ENCODE measurements around the gene LAMA5.

The LAMA5 gene

GRCh38 chr20:62276439-62276838 is 90.7 kb downstream of the LAMA5 start:
- no peak overlapping the region for H3K4me3 ChIP-seq
- peaks cover 21 to 37% (median 29%) of the 10 kb centered on the region in 10 experiments for H3K4me1 ChIP-seq
- H3K27me3 ChIP-seq: no peaks in the 10 kb centered on the region
- TF ChIP-seq Cebpa-rat (IDR thresholded peaks at IDR 0.05): no peak
- peaks cover 36 to 85% (median 56%) of the 10 kb centered on the region in 11 experiments for H3K36me3 ChIP-seq
- peaks cover 11 to 58% (median 41%) of the 10 kb centered on the region in 11 experiments; a peak in 19 of 22 replicates for H4K20me1 ChIP-seq
- no peak overlapping the region for H3K9ac ChIP-seq
- H3K9me3 ChIP-seq (replicated peaks in 1 of 11): no peaks in the 10 kb centered on the region
- 0 out of 22 replicates have a peak overlapping the region, but pooled peaks of 1 of the 11 experiments have one; percentile 7 for H3K4me2 ChIP-seq
- no peak overlapping the region for H3K27ac ChIP-seq

GRCh38 chr20:62275219-62275618 is 91.9 kb downstream of the LAMA5 start:
- Histone ChIP-seq H3K27ac (no peak overlapping the region), H3K4me3 (no peak overlapping the region), H4K20me1 (peaks cover 11 to 59% (median 45%) of the 10 kb centered on the region in 11 experiments; a peak in 19 of 22 replicates), H3K4me2 (peak overlapping the region; percentile 51 to 79 (median 64); a peak in 21 of 22 replicates), H3K4me1 (peaks cover 21 to 37% (median 29%) of the 10 kb centered on the region in 10 experiments), H3K36me3 (peaks cover 24 to 79% (median 44%) of the 10 kb centered on the region in 11 experiments), H3K9ac (no peak overlapping the region), H3K9me3 (replicated peaks in 1 of 11) (no peaks in the 10 kb centered on the region), H3K27me3 (no peaks in the 10 kb centered on the region)
- no peak for TF ChIP-seq Cebpa-rat (IDR thresholded peaks at IDR 0.05)

GRCh38 chr20:62274332-62274950 is 92.7 kb downstream of the LAMA5 start:
- no peak for TF ChIP-seq Cebpa-rat (IDR thresholded peaks at IDR 0.05)
- H4K20me1 ChIP-seq: peaks cover 11 to 63% (median 51%) of the 10 kb centered on the region in 11 experiments; a peak in 19 of 22 replicates
- H3K4me3 ChIP-seq: no peak overlapping the region
- H3K9me3 ChIP-seq (replicated peaks in 1 of 11): no peaks in the 10 kb centered on the region
- no peaks in the 10 kb centered on the region for H3K27me3 ChIP-seq
- H3K27ac ChIP-seq: no peak overlapping the region
- peaks cover 21 to 37% (median 29%) of the 10 kb centered on the region in 10 experiments for H3K4me1 ChIP-seq
- H3K9ac ChIP-seq: peak overlapping the region in 5 of 11 experiments; percentile 5 to 43 (median 25); a peak in 4 of 22 replicates
- peak overlapping the region; percentile 51 to 79 (median 64) for H3K4me2 ChIP-seq
- peaks cover 16 to 77% (median 37%) of the 10 kb centered on the region in 11 experiments for H3K36me3 ChIP-seq

- TF ChIP-seq Cebpa-rat (IDR thresholded peaks at IDR 0.05): no peak
- peaks cover 12 to 77% (median 37%) of the 10 kb centered on the region in 11 experiments for H3K36me3 ChIP-seq
- H3K4me3 ChIP-seq: no peak overlapping the region
- H4K20me1 ChIP-seq: peaks cover 11 to 66% (median 56%) of the 10 kb centered on the region in 11 experiments; a peak in 19 of 22 replicates
- H3K4me2 ChIP-seq: peak overlapping the region in 8 of 11 experiments; percentile 55 to 79 (median 65); a peak in 7 of 22 replicates
- 0 out of 22 replicates have a peak overlapping the region, but pooled peaks of 1 of the 11 experiments have one; percentile 25 for H3K9ac ChIP-seq
- H3K4me1 ChIP-seq: peaks cover 21 to 37% (median 29%) of the 10 kb centered on the region in 10 experiments
- no peaks in the 10 kb centered on the region for H3K9me3 ChIP-seq (replicated peaks in 1 of 11)
- H3K27ac ChIP-seq: no peak overlapping the region
- no peaks in the 10 kb centered on the region for H3K27me3 ChIP-seq
Observed at GRCh38 chr20:62273416-62273815, 93.7 kb downstream of the LAMA5 start.

- Histone ChIP-seq H3K27ac (no peak overlapping the region), H3K9me3 (replicated peaks in 1 of 11) (no peaks in the 10 kb centered on the region), H3K27me3 (no peaks in the 10 kb centered on the region), H3K4me2 (no peak overlapping the region), H3K4me1 (peaks cover 21 to 34% (median 28%) of the 10 kb centered on the region in 10 experiments), H3K9ac (no peak overlapping the region), H3K4me3 (no peak overlapping the region), H4K20me1 (peaks cover 11 to 64% (median 56%) of the 10 kb centered on the region in 11 experiments; a peak in 19 of 22 replicates), H3K36me3 (peaks cover 12 to 77% (median 39%) of the 10 kb centered on the region in 11 experiments)
- no peak for TF ChIP-seq Cebpa-rat (IDR thresholded peaks at IDR 0.05)
Observed at GRCh38 chr20:62272200-62272599, 94.9 kb downstream of the LAMA5 start.

- TF ChIP-seq Cebpa-rat (IDR thresholded peaks at IDR 0.05): no peak
- Histone ChIP-seq H3K4me2 (no peak overlapping the region), H3K27me3 (no peaks in the 10 kb centered on the region), H3K27ac (no peak overlapping the region), H3K4me3 (no peak overlapping the region), H3K9me3 (replicated peaks in 1 of 11) (peaks cover 13 to 19% (median 16%) of the 10 kb centered on the region in 11 experiments), H3K36me3 (peaks cover 34 to 82% (median 58%) of the 10 kb centered on the region in 11 experiments), H3K9ac (no peak overlapping the region), H4K20me1 (peaks cover 9 to 55% (median 36%) of the 10 kb centered on the region in 11 experiments; a peak in 18 of 22 replicates), H3K4me1 (peaks cover 13 to 17% (median 14%) of the 10 kb centered on the region in 10 experiments)
Observed at GRCh38 chr20:62269871-62270270, 97.2 kb downstream of the LAMA5 start.

- Histone ChIP-seq H3K27ac (no peak overlapping the region), H4K20me1 (peaks cover 4 to 50% (median 31%) of the 10 kb centered on the region in 11 experiments; a peak in 18 of 22 replicates), H3K36me3 (peaks cover 39 to 87% (median 63%) of the 10 kb centered on the region in 11 experiments), H3K9me3 (replicated peaks in 1 of 11) (peaks cover 13 to 24% (median 19%) of the 10 kb centered on the region in 11 experiments), H3K4me1 (peaks cover 8 to 12% (median 10%) of the 10 kb centered on the region in 10 experiments), H3K27me3 (no peaks in the 10 kb centered on the region), H3K4me2 (no peak overlapping the region), H3K9ac (no peak overlapping the region), H3K4me3 (no peak overlapping the region)
- no peak for TF ChIP-seq Cebpa-rat (IDR thresholded peaks at IDR 0.05)
Observed at GRCh38 chr20:62269378-62269777, 97.7 kb downstream of the LAMA5 start.

- no peak overlapping the region for H3K27ac ChIP-seq
- H3K4me3 ChIP-seq: no peak overlapping the region
- H3K9me3 ChIP-seq (replicated peaks in 1 of 11): peaks cover 13 to 26% (median 20%) of the 10 kb centered on the region in 11 experiments
- H4K20me1 ChIP-seq: peaks cover 0 to 39% (median 22%) of the 10 kb centered on the region in 11 experiments; a peak in 11 of 22 replicates
- peaks cover 47 to 90% (median 68%) of the 10 kb centered on the region in 11 experiments for H3K36me3 ChIP-seq
- no peaks in the 10 kb centered on the region for H3K27me3 ChIP-seq
- H3K4me2 ChIP-seq: no peak overlapping the region
- H3K4me1 ChIP-seq: peaks cover 0 to 2% (median 0%) of the 10 kb centered on the region in 10 experiments; a peak in 4 of 20 replicates
- no peak overlapping the region for H3K9ac ChIP-seq
- TF ChIP-seq Cebpa-rat (IDR thresholded peaks at IDR 0.05): no peak
Observed at GRCh38 chr20:62268228-62268900, 98.7 kb downstream of the LAMA5 start.

- no peak overlapping the region for H3K4me2 ChIP-seq
- peaks cover 13 to 26% (median 20%) of the 10 kb centered on the region in 11 experiments for H3K9me3 ChIP-seq (replicated peaks in 1 of 11)
- H3K9ac ChIP-seq: no peak overlapping the region
- no peak for TF ChIP-seq Cebpa-rat (IDR thresholded peaks at IDR 0.05)
- H3K27ac ChIP-seq: no peak overlapping the region
- H3K4me3 ChIP-seq: no peak overlapping the region
- no peaks in the 10 kb centered on the region for H3K4me1 ChIP-seq
- peaks cover 0 to 41% (median 18%) of the 10 kb centered on the region in 11 experiments; a peak in 9 of 22 replicates for H4K20me1 ChIP-seq
- H3K36me3 ChIP-seq: peaks cover 47 to 90% (median 68%) of the 10 kb centered on the region in 11 experiments
- H3K27me3 ChIP-seq: no peaks in the 10 kb centered on the region
Observed at GRCh38 chr20:62267543-62267942, 99.6 kb downstream of the LAMA5 start.

All from BLaER1 treated with 17β-estradiol and CSF1 and Interleukin-3, amounts not matched to agents 10 nM and 100 nM (cell line).